T47D (cell line): ENCODE results near the gene BTBD10.

ENCODE experiments used
- DNase-seq, 2 experiments: peaks; one replicate each; pipeline versions ENCODE4 v3.0.0 to v3.0.0-alpha.2; 2011 to 2012; ENCODE audit warnings: low read depth in 1 of 2, low spot score in 1 of 2
- JUND ChIP-seq: IDR thresholded peaks from 2 replicates; pipeline ENCODE4 v1.6.1; 2012; ENCODE audit warnings: low read depth
- in situ Hi-C: cut with HindIII; loops from 2 replicates; pipeline ENCODE4 v1.10.0; 2016; ENCODE audit warnings: low sequenced_read_pairs, low pct_unique_long_range_greater_than_20kb

BTBD10 gene

DNA sequence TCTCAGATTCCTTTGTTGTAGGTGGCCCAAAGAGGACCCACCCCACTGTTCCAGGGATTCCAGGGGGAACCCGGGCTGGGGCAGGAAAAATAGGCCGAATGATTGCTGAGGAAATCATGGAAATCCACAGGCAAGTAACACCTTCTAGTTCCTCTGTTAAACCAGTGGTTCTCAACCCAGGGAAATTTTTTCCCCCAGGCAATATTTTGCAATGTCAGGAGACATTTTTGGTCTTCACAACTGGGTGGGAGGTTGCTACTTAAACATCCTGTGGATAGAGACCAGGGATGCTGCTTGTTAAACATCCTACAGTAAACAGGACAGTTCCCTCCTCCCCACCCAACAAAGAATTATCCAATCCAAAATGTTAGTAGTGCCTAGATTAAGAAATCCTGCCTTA lies 84.7 kb downstream of the BTBD10 start:
- in situ Hi-C loops: no loop called here
- TF ChIP-seq JUND: no peak
- no peak for DNase-seq

DNA sequence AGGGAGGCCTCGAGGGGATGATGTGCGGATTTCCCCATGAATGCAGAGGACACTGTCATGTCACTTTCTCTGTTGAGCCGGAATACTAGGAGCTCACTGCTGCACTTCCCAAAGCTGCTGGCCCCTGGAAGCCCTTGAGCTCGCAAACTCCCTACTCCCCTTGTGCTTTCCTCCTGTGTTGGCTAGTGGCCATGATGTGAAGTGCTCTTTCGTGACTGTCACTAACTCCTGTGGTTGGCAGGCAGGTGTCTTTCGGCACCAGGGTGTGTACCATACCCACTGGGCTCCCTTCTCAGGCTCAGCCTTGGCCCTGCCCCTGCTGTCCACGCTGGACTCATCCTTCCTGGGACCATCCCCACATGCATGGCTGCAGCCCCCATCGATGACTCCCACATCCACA lies 86.2 kb downstream of the BTBD10 start:
- in situ Hi-C loops: no loop called here
- DNase-seq: no peak
- TF ChIP-seq JUND: no peak

DNA sequence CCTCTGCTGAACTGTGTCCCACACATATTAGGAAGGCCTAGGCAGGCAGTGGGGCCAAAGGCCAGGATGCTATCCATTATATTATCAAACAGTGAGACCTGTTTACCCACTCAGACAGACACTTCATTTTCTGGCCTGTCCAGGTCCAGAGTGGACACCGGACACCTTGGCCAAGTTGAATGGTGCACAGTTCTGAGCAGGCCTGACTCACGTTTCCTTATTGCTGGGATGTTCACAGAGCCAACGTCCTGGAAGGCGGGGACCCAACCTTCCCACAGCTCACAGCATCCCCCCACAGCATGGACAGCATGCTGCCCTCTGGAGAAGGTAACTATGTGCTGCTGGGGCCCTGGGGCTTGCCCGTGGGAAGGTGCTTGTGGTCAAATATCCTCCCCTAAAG lies 86.6 kb downstream of the BTBD10 start:
- in situ Hi-C loops: no loop called here
- no peak for DNase-seq

DNA sequence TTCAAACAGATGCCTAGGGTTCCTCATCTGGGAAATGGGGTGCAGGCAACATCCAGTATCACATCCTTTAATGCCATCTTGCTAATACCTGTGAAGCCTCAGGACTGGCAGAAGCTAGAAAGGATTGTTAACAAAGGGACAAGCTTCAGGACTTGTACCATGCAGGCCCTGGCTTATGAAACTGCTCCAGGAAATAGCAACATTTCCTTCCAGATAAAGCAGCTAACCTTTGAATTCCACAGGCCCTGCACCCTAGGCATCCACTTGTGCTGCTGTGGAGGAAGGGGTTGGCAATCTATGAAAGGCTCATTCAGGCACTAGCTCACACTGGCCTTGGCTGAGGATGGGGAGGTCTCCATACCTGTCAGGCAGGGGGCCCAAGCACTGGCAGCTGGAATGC lies 87.2 kb downstream of the BTBD10 start:
- TF ChIP-seq JUND: no peak
- DNase-seq: no peak
- in situ Hi-C loops: no loop called here

More for the DNA sequence above, 86.6 kb downstream of the BTBD10 start:
- no peak for TF ChIP-seq JUND

DNA sequence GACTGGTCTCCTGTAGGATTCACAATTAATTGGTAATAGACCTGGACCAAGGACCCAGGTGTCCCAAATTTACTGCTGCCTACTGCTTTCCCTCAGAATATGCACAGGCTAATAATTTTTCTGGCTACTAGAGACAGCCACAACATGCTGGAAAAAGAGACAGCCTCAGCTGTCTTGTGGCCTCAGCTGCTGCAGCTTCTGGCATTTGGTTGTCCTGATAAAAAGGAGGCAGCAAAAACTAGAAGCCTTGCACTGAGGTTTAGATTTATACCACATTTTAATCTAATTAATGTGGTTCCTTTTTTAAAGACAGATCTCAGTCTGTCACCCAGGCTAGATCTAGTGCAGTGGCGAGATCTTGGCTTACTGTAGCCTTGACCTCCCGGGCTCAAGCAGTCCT lies 89.8 kb downstream of the BTBD10 start:
- TF ChIP-seq JUND: no peak
- no peak for DNase-seq
- in situ Hi-C loops: no loop called here

DNA sequence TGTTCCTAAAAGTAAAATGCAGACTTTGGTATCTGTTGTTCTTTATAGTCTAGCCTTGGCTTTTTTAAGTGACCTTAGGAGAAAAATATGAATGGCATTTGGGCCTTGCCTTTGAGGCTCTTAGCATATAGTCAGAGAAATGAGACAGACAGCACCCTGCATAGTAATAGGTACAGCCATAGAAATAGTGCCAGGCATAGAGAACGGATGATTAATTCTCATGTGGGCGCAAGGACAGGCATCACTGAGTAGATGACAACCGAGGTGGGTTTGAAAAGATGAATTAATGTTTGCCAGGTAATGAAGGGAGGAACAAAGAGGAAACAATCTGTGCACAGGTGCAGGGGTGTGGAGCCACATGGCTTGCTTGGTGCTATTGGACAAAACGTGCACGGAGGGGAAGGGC lies 95.0 kb downstream of the BTBD10 start:
- TF ChIP-seq JUND: no peak
- DNase-seq: peak in 1 of 2 experiments; percentile 2
- in situ Hi-C loops: no loop called here

DNA sequence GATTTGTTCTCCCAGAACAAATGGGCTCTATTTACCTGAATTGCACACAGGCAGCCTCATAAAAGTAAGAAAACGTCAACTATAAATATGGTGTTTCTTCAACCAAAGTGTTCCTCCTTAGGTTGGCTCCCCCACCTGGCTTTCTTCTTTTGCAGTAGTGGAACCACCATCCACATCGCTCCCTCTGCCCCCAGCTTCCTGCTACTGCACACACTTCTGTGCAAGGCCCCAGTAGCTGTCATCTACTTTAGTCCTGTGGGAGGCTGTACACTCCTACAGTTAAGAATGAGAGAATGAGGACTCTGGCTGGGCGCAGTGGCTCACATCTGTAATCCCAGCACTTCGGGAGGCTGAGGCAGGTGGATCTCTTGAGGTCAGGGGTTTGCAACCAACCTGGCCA lies 95.9 kb downstream of the BTBD10 start:
- TF ChIP-seq JUND: no peak

DNA sequence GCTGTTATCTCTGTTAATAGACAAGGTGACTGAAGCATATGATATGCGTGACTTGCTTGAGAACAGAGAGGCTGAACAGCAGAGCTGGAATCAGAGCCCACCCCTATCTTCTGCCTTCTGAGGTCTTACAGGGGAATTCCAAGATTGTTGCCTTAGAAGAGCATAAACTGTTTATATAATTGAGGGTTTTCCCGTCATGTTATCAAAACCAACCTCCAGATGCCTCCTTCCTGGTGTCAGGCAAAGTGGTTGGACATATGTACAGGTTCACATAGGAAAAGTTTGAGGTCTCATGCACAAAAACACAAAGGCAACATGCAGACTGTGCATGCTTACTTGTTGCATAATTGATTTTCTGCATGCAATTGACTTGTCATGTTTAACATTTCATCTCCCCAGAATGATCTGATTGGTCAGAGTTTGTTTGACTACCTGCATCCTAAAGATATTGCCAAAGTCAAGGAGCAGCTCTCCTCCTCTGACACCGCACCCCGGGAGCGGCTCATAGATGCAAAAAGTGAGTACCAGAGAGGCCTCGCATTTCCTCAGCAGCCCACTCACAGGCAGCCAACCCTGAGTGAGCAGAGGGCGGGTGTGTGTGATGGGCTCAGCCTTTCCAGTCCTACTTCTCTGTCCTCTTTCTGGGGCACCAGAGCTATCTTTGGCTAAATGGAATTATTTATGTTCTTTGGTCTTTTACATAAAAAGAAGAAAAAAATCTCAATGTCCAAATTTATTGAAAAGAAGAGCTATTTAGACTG lies 96.6 kb downstream of the BTBD10 start:
- in situ Hi-C loops: no loop called here
- no peak for DNase-seq
- no peak for TF ChIP-seq JUND

More for the DNA sequence above, 95.9 kb downstream of the BTBD10 start:
- no peak for DNase-seq
- in situ Hi-C loops: no loop called here

DNA sequence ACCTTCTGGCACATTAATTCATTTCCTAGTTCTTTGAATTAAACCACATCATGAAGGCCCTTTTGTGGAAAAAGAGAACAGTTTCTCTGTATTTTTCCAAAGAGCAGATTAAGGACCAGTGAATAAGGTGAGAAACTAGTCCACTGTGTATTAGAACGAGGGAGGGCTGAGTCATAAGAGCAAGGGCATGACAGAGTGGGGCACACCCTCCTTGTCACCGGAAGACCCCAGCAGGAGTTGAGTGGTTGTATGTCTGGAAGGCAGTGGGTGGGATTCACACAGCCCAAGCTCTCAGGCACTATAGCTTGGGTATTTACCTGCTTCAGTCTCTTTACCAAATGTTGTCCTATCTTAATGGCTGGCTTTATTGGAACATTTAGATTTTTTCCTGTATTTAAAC lies 98.6 kb downstream of the BTBD10 start:
- no peak for DNase-seq
- TF ChIP-seq JUND: no peak
- in situ Hi-C loops: no loop called here

DNA sequence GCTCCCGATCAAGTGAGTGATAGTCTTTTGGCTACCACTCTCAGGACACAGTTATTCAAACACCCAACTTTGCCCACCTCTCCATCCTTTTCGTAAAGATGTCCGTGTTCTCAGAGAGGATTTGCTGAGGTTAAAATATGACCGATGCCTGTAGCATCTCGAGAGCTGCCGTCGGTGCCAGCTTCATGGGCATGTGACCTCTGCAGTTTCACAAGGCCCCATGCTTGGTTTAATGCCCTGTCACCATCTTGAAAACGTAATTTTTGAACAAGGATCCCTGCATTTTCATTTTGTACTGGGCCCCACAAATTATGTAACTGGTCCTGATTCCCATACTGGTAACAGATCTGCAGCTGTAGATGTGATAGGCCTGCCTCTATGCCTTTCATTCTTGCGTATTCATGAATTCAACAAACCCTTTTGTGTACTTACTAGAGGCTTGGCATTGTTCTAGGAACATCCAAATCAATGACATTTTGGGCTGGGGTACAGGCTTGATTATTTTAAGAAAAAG lies 100.4 kb downstream of the BTBD10 start:
- no peak for DNase-seq
- in situ Hi-C loops: no loop called here
- TF ChIP-seq JUND: no peak

DNA sequence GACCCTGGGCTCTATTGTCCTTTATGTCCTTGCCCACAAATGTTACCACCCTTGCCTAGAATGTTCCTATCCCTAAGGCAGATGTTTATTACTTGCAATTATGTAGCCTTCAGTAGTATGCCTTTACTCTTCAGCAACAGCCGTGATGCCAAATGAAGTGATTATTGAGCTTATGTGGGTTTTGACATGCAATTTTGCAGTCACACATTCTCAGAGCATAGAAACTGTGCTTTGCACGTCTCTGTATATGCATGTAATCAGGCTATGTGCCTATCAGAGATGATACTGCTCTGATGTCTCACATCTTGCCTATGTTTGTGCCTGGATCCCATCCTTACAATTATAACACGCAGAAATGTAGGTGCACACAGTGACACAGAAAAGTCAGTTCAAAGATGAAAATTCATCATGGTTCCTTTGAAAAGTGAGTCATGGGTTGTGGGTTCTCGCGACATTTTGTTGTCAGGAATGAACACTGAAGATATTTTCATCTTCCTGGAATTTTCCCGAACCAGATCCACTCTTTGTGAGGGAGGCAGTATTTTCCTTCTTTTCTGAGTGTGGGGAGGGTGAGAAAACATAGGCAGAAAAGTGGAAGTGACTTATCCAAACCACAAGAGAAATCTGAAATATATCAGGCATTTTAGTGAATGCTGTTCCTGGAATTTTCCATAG lies 104.3 kb downstream of the BTBD10 start:
- TF ChIP-seq JUND: no peak
- in situ Hi-C loops: no loop called here
- no peak for DNase-seq

DNA sequence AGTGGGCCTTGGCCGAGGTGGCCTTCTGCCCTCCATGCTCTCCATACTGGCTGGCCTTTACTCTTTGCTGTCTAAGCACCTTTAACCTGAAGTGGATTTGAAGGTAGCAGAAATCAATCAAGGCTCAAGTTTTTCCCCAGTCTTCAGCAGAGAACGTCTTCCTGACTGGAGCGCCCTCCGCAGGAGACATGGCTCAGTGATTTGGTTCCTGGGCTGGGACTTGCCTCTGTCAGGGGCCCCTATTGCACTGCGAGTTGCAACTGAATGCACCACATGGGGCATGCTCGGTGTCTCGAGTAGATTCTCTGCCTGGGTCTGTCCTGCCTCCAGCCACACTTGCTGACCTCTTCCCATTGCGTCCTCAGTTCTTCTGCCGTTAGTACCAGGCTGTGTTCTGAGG lies 105.8 kb downstream of the BTBD10 start:
- no peak for DNase-seq
- TF ChIP-seq JUND: no peak
- in situ Hi-C loops: no loop called here

DNA sequence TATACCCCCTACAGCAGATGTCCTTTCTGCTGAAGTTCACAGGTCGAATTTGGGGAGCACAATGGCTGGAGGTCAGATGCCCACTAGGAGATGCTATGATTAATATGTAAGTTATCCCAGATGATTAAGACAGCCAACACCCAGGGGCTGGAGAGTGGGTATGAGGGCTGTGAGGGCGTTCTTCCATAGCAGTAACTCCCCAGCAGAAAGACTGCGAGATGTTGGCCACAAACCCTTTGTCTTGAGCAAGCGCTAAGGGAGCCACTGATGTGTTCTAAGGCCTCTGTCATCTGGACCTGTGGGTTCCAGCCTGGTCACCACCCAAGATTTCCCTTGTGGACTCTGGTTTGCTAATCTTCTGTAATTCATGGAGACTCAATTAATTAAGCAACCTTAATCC lies 107.8 kb downstream of the BTBD10 start:
- in situ Hi-C loops: no loop called here
- no peak for DNase-seq
- no peak for TF ChIP-seq JUND
